RWPE1 (cell line): ENCODE data around the gene CPB1.

Experiments used
- CTCF ChIA-PET: fragments of 350-600 bp; sonication (Branson Sonifier 250); formaldehyde crosslinking; extraction: SDS; loops from one replicate; lab custom pipeline; 2021; lab: Yijun Ruan, JAX
- POLR2A ChIA-PET: fragments of 400-600 bp; formaldehyde crosslinking; extraction: SDS; loops from one replicate; lab custom pipeline; 2020; ENCODE audit warnings: antibody characterized with exemption; ENCODE audit not compliant: low non-redundant PET; lab: Yijun Ruan, JAX
- DNase-seq: peaks from one replicate; pipeline ENCODE4 v3.0.0; 2012; ENCODE audit warnings: low spot score
- H3K27ac ChIP-seq: fragments of 450-650 bp; 2 replicates; pipeline ENCODE4 v1.5.1; 2017
- CTCF ChIP-seq: fragments of 450-650 bp; conservative IDR thresholded peaks from 2 replicates; pipeline ENCODE4 v1.5.1; 2017; ENCODE audit warnings: low read depth, mild to moderate bottlenecking

The CPB1 gene

GRCh38 chr3:148825476-148825875, 2.1 kb upstream of the CPB1 start:
- ChIA-PET CTCF (no interaction called here), POLR2A (no interaction called here)
- no peak for DNase-seq
- no peak overlapping the region for H3K27ac ChIP-seq
- no peak for TF ChIP-seq CTCF

- DNase-seq: no peak
- no peak for TF ChIP-seq CTCF
- H3K27ac ChIP-seq: no peak overlapping the region
- ChIA-PET CTCF (no interaction called here), POLR2A (no interaction called here)
Measured at GRCh38 chr3:148828136-148828690, 602 bp downstream of the CPB1 start.

GRCh38 chr3:148829926-148830325, 2.3 kb downstream of the CPB1 start:
- CTCF ChIA-PET: no interaction called here
- no peak for TF ChIP-seq CTCF
- no peak overlapping the region for H3K27ac ChIP-seq
- POLR2A ChIA-PET: no interaction called here
- no peak for DNase-seq

GRCh38 chr3:148833223-148833622, 5.6 kb downstream of the CPB1 start:
- no peak overlapping the region for H3K27ac ChIP-seq
- TF ChIP-seq CTCF: no peak
- no peak for DNase-seq
- CTCF ChIA-PET: no interaction called here
- POLR2A ChIA-PET: no interaction called here

GRCh38 chr3:148839805-148840204, 12.2 kb downstream of the CPB1 start:
- DNase-seq: no peak
- CTCF ChIA-PET: no interaction called here
- POLR2A ChIA-PET: no interaction called here
- no peak for TF ChIP-seq CTCF
- no peak overlapping the region for H3K27ac ChIP-seq

GRCh38 chr3:148840451-148840850, 12.8 kb downstream of the CPB1 start:
- CTCF ChIA-PET: no interaction called here
- no peak for TF ChIP-seq CTCF

More at GRCh38 chr3:148840451-148840850, 12.8 kb downstream of the CPB1 start:
- POLR2A ChIA-PET: no interaction called here
- no peak for DNase-seq
- H3K27ac ChIP-seq: no peak overlapping the region
